ENCODE data around the gene ELF4.

GRCh38 chrX:130120321-130120731 is 10.0 kb upstream of the ELF4 start:
- no peak for TF ChIP-seq CTCF (IDR thresholded peaks at IDR 0.05; ENCODE audit: low read depth, low read length, poor library complexity, severe bottlenecking)
- TF ChIP-seq EZH2phosphoT487 (IDR thresholded peaks at IDR 0.05; ENCODE audit: borderline replicate concordance, low read length) = no peak

Data from DOHH2 (cell line).